Amniotic stem cell (primary cell): ENCODE measurements around the gene MRPS7.
"Not testable (repeated sequence)": the region's sequence is repeated elsewhere in the genome, so short reads cannot be mapped to it uniquely, and the experiment has no call there.

ENCODE experiments used
- DNase-seq: peaks from one replicate; lab custom pipeline; 2025; lab: John Stamatoyannopoulos, UW

The MRPS7 gene

DNA sequence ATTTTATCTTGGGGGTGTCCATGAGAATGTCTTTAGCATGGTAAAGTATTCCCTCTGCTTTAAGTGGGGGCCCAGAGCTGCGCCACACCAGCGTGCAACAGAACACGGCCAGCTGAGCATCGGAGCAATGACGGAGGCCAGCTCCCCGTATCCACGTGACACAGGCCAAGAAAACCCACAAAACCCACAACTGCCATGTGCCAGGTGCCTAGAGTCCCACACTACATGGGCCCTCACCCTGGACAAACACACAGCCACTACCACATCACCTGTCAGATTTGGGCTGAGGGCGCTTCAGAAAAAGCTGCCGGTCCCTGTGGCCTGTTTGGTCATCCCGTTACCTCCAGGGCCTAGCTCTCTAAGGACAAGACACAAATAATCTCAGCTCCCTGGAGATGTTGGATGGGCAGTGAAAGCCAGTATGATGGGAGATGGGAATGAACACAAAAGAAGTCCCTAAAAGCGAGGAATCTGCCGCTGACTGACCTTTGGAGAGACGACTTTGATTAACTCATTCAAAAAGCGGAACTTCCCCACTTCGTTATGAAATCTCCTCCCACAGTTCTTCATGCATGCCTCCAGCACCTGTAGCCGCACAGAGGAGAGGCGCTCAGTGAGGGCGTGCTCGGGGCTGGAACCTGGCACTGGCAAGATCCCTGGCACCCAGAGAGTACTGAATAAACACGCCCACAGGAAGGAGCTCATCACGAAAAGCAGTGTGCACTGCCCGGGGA, 17.4 kb upstream of the MRPS7 start:
- DNase-seq: no peak

DNA sequence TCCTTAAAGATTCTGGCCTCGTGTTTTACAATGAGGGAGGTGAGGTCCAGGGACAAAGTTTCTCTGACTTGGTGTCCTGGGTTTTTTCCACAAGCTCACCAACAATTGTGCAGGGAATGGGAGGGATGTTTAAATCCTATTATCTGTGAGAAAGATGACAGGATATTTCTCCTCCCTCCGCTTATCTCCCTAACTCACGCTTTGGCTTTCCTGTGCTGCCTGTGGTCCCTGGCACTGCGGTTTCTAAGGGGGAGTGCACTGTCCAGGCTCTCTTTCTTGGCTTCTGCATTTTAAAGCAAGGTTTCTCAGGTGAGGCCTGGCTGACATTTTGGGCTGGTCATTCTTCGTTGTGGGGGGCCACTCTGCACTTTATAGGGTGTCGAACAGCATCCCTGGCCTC, 16.7 kb upstream of the MRPS7 start:
- DNase-seq: no peak

DNA sequence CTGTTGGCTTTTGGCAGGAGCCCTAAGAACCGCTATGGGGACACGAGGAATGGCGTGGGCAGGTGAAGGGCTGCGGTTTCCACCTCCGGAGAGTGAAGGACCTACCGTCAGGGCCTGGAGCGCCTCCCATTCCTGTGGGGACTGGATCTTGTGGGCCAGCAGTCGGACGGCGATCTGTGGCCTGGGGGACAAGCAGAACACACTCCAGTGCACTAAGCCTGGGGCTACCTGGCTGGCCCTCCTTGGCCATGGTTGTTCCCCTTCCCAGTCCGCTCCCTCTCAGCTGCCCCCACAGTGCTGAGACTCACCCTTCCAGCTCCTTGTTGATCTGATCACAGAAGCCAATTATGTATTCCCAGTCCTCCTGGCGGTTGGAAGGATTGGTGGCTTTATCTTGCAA, 15.3 kb upstream of the MRPS7 start:
- no peak for DNase-seq

DNA sequence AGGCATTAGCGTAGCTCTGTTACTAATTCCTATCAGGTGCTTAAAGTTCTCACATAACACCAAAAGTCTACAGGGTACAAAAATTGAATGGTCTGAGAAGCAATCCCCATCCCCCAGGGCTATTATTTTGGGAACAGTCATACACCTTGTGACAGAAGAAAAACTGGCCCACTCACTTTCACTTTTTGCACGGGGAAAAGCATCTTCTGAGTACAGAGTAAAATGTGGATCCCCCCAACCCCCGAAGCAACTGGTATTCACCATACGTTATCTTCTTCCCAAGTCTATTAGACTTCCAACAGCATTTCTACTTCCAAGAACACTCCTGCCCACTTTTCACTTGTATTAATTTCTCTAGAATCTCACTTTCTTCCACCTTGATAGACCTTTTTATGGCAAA, 12.1 kb upstream of the MRPS7 start:
- DNase-seq: no peak

DNA sequence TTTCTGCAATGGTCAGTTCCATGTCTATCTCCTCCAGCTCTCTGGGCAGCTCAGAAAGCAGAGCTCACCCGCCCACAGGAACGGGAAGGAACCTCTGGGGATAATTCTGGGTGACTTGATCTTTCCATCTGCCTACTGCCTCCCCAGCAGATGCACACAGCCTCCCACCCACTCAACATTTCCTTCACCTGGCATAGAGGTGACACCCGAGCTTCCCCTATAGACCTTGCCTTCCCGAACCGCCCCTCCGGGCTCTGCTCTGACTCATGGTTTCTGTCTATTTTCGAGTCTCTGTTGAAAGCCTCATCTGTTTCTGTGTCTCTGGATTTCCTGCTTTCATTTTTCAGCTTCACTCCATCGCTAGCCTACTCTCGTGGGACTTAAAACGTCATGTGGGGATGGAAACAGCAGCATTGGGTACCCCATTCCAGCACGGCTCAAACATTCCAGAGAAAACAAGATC, 11.6 kb upstream of the MRPS7 start:
- DNase-seq: no peak

DNA sequence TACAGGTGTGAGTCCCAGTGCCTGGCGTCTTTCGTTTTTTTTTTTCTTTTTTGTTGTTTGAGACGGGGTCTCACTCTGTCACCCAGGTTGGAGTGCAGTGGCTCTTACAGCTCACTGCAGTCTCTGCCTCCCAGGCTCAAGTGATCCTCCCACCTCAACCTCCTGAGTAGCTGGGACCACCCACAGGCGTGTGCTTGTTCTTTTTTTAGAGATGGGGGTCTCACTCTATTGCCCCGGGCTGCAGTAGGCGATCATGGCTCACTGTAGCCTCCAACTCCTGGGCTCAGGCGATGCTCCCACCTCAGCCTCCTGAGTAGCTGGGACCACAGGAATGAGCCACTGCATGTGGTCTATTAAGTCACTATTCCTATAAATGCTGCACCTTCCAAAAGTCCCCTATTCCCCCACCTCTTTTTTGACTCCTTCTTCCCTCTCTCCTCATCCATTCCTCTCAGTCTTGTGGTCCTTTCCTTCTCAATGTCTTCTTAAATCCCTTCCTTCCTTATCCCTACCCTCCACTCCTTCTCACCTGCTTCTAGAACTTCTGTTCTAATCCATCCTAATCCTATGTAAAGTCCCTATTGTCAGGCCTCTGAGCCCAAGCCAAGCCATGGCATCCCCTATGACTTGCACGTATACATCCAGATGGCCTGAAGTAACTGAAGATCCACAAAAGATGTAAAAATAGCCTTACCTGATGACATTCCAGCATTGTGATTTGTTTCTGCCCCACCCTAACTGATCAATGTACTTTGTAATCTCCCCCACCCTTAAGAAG, 9.5 kb upstream of the MRPS7 start:
- no peak for DNase-seq

DNA sequence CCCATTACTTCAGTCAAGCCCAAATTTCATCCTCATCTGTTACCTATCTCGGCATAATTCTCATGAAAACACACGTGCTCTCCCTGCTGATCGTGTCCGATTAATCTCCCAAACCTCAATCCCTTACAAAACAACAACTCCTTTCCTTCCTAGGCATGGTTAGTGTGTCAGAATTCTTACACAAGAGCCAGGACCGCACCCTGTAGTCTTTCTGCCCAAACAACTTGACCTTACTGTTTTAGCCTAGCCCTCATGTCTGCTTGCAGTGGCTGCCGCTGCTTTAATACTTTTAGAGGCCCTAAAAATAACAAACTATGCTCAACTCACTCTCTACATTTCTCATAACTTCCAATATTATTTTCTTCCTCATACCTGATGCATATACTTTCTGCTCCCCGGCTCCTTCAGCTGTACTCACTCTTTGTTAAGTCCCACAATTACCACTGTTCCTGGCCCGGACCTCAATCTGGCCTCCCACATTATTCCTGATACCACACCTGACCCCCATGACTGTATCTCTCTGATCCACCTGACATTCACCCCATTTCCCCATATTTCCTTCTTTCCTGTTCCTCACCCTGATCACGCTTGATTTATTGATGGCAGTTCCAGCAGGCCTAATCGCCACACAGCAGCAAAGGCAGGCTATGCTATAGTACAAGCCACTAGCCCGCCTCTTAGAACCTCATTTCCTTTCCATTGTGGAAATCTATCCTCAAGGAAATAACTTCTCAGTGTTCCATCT, 5.6 kb upstream of the MRPS7 start:
- not testable (repeated sequence) for DNase-seq

DNA sequence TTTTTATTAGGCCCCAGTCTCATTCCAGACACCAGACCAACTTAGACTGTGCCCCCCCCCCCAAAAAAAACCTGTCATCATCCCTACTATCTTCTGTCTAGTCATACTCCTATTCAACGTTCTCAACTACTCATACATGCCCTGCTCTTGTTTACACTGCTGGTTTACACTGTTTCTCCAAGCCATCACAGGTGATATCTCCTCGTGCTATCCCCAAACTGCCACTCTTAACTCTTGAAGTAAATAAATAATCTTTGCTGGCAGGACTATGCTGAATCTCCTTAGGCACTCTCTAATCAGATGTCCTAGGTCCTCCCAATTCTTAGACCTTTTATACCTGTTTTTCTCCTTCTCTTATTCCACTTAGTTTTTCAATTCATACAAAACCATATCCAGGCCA, 4.5 kb upstream of the MRPS7 start:
- not testable (repeated sequence) for DNase-seq

DNA sequence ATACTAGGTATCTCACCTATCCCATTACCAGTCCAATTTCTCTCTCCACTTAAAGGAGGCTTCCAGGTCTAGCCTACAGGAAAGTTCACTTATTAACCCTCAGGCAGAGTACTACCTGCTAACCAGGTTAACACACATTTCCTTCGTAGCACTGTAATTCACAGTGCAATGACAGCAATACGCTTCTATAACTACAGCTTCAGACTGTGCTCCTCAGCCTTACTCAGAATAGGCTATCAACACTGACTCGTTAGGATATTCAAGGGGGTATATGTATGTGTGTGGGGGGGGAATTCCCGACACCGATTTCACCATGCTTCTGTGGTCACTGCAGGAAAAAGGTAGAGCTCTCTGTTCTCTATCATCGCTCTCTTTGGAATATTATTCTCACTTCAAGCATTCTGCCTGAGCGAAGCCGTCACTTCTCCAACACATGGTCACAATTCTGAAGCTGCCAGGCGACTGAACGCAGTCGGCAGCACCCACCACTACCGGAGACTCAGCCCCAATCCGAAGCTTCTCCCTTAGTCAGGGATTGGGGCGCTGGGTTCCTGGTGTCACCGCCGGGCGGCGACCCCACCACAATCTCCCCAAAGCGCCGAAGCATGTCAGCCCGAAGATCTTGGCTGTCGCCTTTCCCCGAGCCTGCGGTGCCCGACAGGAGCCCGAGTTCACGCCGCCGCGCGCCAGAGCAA, 891 bp upstream of the MRPS7 start:
- no peak for DNase-seq

DNA sequence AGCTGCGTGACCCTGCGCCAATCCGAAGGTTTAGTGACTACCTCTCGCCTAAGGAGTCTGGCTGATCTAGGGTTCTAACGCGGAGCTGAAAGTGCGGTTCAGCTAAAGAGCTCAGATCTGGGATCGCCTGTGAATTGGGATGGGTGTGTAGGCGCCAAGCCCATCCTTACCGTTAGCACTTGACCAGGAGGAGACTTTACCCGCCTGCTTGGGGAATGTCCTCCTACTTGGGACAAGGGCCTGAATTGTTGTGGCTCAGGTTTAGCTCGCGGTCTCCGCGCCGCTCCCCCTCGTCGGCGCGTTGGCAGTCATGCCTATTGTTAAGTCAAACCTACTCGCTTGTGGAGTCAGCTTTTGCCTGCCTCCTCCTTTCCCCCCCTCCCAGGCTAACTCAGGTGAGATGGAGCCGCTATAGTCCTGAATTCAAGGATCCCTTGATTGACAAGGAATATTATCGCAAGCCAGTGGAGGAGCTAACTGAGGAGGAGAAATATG, 480 bp downstream of the MRPS7 start:
- DNase-seq: no peak

DNA sequence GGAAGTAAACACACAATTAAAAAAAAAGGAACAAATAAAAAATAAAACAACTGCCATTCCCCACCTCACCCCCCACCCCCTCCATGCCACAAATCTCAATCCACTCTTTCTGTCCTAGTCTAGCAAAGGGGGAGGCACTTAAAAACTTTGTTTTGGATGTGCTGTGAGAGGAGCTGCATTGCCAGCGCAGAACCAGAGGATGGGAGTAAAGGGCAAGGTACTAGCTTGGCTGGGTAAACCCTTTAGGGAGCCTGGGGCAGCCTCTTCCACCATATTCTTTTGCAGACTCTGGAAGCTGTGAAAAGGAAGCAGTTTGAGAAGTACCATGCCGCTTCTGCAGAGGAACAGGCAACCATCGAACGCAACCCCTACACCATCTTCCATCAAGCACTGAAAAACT, 1.4 kb downstream of the MRPS7 start:
- DNase-seq: no peak

DNA sequence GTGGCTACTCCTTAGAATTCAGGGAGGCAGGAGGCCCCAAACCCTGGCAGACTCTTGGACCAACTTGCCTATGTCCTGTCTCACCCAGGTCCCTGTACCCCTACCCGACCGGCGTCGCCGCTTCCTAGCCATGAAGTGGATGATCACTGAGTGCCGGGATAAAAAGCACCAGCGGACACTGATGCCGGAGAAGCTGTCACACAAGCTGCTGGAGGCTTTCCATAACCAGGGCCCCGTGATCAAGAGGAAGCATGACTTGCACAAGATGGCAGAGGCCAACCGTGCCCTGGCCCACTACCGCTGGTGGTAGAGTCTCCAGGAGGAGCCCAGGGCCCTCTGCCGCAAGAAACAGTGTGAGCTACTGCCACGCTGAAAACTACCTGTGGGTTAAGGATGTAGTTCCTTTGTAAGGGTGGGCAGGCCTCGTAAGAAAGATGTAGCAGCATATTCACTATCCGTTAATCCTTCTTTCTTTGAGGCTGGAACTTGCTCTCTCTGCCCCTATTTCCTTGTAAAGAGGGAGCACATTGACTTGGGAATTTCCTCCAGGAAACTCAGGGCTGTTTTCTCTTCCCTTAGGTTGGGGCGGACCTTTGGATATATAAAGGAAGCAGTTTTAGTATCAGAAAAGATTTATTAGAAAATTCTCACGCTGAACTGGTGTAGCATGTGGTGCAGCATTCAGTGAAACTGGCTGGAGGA, 4.1 kb downstream of the MRPS7 start:
- no peak for DNase-seq

DNA sequence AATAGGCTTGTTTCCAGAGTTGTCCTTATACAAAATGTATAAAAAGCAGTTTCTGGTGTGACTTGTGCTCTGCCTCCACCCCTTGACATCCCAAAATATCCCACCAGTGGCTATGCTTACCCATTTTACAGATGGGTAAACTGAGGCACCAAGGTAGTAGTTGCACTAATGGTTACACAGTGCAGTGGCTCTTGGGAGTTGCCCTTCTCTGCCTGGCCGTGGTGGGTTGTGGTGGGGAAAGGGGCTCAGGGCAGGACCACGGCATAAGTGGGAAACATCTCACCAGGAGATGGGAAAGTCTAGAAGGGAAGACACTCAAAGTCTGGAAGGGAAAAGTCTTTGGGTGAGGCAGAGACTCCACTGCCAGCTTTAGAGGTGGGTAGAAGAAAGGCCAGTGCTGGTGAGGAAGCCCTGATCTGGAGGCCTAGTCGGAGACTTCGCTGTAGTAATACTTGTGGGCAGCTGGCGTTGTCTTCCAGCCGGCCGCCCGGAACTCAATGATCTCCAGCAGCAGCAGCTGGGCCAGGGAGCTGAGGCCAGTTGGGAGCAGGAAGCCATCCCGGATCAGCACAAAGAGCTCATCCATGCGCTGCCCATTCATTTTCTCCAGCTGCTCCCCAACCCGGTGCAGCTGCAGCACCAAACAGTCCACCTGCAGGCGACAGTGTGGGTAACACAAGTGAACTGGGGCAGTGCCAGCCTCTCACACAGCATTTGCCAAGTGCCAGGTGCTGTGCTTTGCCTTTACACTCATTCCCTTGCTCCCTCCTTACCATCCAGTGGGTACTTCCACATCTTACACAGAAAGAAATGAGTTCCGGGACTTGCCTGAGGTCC, 4.9 kb downstream of the MRPS7 start:
- DNase-seq: no peak

DNA sequence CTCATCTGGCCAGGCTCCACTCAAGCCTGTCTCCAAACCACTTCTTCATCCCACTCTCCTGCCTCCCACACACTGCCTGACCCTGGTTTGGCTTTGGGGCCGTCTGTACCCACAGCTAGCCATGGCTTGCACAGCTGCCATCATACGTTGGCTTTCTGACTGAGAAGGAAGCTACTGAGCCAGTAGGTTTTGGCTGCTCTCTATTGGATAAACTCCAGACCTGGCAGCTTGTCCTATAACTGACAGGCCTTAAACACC, 5.4 kb downstream of the MRPS7 start:
- no peak for DNase-seq

DNA sequence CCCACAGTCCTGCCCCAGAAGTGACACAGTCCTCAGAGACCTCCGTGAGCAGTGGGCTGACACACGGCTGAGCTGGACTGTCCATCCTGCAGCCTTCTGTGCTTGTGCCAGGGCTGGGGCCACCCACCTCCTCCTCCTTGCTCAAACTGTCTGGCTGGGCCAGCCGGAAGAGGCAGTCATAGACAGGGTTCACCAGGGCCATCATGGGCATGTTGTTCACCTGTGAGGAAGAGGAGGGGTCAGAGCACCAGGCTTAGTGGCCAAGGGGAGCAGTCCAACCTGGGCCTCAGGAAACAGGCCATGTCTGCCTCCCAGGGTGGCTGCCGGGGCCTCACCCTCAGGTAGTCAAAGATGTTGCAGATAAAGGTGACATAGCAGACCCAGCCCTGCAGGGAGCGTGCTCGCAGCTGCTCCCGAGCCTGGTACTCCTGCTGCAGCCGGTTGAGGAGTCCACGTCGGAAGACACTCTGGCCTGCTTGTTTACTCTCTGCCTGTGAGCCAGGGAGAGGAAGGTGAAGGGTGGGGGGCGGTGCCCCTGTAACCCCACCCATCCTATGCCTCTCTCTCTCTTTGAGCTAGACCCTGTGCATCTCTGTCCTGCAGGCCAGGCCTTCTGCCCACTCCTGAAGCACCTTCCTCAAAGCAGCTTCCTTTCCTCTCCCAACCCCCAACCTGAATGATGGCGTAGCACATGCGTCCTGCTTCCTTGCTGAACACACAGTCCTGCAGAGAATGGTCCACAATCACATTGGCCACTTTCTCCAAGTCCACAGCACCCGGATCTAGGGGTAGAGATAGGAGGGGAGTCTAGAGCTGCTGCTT, 5.9 kb downstream of the MRPS7 start:
- DNase-seq: no peak

DNA sequence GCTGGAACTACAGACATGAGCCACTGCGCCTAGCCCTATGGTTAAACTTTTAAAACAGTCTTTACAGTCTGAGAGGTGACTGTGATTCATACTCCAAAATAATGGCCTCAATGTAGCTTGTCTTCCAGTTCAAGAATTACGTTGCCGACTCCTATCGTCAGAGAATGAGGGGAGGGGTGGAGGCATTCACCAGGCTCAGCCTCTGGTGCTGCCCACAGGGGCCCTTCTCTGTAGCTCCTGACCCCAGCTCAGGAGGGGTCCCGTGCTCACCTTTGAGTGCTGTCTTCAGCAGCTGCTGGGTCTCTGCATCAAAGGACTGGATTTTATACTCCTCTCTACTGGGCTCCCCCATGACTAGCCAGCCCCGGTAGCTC, 8.2 kb downstream of the MRPS7 start:
- no peak for DNase-seq

DNA sequence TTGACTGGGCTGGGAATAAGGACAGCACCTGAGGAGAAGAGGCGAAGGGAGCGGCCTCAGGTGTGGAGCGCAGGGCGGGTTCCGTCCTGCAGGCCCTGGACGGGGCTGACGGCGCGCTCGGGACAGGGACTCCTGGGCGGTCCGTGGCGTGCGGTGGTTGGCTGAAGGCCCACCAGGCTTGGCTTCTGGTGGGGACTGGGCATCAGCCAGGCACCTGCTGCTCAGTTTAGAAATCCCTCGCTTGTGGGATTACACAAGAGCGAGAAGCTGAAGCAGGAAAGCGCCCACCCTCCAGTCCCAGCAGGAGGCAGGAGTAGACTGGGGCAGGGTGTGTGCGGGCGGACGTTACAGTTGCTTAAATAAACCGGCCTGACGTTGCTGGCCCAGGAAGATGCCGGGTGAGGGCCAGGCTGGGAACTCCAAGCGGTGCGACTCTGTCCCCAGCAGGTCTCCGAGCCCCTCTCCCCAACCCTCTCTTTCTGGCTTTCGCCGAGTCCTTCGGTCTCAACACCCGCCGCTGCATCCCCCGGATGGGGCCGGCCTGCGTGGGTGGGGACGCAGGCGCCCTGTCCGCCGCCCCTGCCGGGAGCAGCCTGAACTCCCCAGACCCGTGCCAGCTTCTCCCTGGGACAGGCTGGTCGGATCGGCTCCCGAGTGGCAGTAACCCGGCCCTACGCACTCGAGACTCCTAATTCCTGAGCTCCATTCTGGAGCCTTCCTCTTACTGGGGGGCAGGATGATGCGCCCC, 8.7 kb downstream of the MRPS7 start:
- DNase-seq: peak; percentile 55

DNA sequence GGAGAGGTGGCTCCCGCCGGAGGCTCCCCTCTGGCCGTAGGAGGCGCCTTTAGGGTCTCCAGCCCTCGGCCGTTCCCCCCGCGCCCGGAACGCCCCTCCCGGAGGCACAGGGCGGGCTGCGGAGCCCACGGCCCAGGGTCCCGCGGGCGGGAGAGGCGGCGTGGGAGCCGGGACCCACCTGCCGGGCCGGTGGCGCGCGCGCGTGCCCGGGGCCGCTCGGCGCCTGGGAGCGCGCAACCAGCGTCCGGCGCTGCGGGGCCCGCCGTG, 9.2 kb downstream of the MRPS7 start, which contains the start of gene MIF4GD:
Gene MIF4GD, minus strand, starts transcription at position 266 of the 267 bp plus-strand sequence. CDS start 1,036 bp downstream, outside the sequence.
- DNase-seq: no peak

DNA sequence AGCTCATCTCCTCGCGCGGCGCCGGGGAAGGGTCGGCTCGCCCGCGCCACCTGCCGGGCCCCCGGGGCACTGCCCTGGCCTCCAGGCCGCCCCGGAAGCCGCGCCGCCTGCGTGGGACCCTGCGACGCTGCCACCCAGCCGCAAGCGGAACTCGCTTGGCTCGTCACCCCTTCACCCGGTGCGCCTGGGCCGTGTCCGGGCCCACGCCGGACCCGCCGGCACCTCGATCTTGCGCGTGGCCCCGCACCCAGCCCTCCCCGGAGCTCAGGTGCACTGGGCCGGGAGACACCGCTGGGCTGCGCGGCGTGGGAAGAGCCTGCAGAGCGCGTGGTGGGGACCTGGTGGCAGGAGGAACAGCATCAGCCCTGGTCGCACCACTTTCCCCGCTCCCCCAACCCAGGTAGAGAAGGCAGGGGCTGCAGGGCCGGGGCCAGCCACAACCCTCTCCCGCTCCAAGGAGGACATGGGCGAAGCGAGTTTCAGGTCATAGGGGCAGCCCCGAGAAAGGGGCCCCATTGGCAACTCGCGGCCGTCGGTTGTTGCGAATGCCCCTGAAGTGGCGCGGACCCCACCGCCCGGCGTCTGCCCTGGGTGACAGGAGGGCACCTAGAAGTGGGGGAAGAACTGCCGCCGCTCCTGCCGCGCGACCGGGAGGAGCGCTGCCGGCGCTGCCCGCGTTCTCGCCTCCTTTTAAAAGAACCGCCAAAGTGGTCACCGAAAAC, 9.7 kb downstream of the MRPS7 start:
- peak; percentile 34 for DNase-seq
